VCaP (cell line): Measurements from ENCODE around the gene C16orf86.
A peak's percentile ranks its signal among the peaks of the same experiment; 100 is the strongest.
"Not testable (repeated sequence)": the region's sequence is repeated elsewhere in the genome, so short reads cannot be mapped to it uniquely, and the experiment has no call there.

Experiments
- H3K27ac ChIP-seq: fragments of 450-650 bp; 2 replicates; pipeline ENCODE4 v1.5.1; 2017
- TF ChIP-seq, protein P1 (sequence below): fragments of 450-650 bp; conservative IDR thresholded peaks from 2 replicates; pipeline ENCODE4 v1.5.1; 2017; ENCODE audit warnings: mild to moderate bottlenecking, moderate library complexity

C16orf86 gene

DNA sequence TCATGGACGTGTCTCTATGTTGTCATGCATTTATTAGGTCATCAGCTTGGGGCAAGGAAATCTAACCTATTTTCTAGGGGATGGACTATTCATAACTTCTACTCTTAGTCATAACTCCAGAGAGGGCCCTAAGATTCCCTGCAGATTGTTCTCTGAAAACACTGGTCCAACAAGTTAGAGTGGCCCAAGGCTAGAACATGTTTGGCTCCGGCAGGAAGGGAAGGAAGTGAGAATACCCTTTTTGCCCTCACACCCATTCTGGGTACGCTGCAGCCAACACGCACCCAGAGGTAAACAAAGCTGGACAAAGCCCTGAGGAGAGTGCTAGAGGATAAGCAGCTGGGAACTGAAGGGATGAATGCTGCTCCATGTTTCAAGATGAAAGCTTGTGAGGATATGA lies 9.9 kb downstream of the C16orf86 start:
- H3K27ac ChIP-seq: peak overlapping the region; percentile 58
- TF ChIP-seq, protein P1, sequence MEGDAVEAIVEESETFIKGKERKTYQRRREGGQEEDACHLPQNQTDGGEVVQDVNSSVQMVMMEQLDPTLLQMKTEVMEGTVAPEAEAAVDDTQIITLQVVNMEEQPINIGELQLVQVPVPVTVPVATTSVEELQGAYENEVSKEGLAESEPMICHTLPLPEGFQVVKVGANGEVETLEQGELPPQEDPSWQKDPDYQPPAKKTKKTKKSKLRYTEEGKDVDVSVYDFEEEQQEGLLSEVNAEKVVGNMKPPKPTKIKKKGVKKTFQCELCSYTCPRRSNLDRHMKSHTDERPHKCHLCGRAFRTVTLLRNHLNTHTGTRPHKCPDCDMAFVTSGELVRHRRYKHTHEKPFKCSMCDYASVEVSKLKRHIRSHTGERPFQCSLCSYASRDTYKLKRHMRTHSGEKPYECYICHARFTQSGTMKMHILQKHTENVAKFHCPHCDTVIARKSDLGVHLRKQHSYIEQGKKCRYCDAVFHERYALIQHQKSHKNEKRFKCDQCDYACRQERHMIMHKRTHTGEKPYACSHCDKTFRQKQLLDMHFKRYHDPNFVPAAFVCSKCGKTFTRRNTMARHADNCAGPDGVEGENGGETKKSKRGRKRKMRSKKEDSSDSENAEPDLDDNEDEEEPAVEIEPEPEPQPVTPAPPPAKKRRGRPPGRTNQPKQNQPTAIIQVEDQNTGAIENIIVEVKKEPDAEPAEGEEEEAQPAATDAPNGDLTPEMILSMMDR: peak; percentile 20; the same call in 1 of the 2 replicates

DNA sequence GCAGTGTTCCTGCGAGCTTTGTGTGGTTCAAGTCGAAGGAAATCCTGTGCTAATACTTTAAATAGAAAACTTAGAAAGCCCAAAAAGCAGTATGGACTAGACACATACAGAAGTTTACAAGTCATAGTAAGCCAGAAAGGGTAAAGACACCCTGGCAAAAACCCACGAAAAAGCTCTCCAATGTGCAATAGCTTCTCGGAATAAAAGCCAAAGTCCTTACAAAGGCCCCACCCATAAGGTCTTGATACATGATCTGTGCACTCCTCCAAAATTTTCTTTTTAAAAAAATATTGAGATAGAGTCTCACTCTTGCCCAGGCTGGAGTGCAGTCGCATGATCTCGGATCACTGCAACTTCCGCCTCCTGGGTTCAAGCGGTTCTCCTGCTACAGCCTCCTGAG lies 10.3 kb downstream of the C16orf86 start:
- peak overlapping the region; percentile 58 for H3K27ac ChIP-seq
- TF ChIP-seq, protein P1: no peak

DNA sequence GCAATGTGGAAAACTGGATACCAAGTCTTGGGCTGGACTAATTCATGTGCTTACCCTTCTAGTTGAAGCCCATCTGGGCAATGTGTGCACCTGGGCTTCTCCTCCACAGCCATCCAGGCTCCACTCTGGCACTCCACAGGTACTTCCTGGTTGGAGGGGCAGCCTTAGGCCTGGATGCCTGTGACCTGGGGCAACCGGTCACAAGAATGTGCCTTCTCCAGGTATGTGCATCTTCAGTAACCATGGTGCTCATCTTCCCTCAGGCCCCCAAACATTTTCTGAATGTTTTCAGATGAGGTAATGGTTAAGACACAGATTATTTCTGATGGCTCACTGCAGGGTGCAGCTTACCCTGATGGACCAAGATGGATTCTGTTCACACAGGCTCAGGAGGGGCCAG lies 11.1 kb downstream of the C16orf86 start:
- TF ChIP-seq, protein P1: no peak

DNA sequence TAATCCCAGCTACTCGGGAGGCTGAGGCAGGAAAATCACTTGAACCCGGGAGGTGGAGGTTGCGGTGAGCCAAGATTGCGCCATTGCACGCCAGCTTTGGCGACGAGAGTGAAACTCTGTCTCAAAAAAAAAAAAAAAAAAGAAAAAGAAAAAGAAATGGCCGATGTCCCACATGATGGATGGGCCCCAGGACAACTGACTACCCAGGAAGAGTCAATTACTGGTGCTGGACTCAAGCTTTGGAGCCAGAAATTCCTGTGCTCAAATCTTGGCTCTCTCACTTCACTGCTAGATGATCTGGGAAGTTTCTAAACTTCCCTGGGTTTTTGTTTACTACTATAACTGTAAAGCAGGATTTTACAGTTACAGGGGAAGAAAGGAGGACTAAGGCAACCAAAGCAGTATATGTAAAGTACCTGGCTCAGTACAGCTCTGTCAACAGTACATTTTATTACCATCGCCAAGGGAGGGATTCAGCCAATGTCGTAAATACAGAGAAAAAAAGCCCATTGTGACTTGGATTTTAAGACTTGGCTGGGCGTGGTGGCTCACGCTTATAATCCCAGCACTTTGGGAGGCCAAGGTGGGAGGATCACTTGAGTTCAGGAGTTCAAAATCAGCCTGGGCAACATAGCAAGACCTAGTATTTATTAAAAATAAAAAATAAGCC lies 11.9 kb downstream of the C16orf86 start:
- peak overlapping the region; percentile 58 for H3K27ac ChIP-seq
- TF ChIP-seq, protein P1: no peak

More for the DNA sequence above, 11.1 kb downstream of the C16orf86 start:
- H3K27ac ChIP-seq: peak overlapping the region; percentile 58

DNA sequence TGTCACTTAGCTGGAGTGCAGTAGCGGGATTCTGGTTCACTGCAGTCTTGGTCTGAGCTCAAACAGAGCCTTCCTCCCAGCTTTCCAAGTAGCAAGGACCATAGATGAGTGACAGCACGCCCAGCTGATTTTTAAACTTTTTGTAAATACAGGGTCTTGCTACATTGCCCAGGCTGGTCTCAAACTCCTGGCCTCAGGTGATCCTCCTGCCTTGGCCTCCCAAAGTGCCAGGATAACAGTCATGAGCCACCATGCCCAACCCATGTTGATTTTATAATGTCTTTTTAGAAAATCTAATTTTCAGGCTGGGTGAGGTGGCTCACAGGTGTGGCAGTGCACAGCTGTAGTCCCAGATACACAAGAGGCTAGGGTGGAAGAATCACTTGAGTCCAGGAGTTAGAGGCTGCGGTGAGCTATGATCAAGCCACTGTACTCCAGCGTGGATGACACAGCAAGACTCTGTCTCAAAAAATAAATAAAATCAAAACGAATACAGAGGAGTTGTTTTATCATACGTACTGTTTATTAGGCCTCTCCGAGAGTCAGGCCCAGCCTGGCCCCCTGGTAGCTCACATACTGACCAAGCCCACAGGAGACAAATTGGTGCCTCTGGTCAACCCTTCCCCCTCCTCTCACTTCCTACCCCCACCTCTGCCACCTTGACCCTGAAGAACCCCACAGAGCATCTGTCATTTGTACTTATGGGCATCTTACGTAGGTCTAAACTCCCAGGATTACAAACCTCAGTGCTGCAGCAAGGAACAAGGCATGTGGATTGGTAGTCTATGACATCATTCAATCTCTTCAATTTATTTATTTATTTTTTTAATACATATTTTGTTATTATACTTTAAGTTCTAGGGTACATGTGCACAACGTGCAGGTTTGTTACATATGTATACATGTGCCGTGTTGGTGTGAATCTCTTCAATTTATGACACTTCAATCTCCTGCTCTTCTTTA lies 13.6 kb downstream of the C16orf86 start:
- H3K27ac ChIP-seq: no peak overlapping the region
- TF ChIP-seq, protein P1: no peak

DNA sequence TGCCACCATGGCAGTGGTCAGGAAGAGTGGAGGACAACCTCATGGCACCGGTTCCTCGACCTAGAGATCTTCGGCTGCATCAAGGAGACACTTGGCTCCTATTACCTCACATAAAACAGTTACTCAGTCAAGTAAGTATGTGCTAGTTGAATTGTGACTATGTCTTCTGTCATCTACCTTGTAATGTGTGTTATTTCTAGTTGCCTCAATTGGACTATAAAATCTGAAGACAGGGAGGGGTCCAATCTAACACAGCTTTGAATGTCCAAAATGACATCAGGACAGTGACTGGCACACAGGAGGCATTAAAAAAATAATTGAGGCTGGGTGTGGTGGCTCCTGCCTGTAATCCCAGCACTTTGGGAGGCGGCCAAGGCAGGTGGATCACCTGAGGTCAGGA lies 17.2 kb downstream of the C16orf86 start:
- H3K27ac ChIP-seq: no peak overlapping the region
- TF ChIP-seq, protein P1: no peak

DNA sequence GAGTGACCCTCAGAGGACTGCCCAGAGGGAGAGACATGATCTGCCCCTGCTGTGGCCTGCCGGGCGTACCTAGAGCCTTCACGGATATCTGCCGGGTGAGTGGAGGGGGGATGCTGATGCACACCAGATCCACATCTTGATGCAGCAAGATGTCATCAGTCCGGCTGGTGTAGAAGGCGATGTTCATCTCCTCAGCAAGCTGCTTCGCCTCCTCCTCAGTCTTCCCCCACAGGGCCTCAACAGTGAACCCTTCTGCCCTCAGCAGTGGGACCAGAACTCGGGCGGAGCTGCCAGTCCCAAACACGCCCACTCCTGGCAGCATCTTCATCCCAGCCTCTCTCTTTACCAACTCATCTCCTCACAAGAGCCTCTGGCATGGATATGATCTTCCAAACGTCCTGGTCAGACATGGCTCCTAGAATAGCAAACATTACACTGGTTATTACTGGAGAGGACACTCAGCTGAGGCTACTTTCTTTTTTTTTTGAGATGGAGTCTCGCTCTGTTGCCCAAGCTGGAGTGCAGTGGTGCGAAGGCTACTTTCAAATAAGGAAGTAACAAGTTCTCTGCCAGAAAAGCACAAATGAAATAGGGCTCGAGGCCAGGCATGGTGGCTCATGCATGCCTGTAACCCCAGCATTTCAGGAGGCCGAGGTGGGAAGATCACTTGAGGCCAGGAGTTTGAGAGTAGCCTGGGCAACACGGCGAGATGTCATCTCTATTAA lies 18.9 kb downstream of the C16orf86 start:
- TF ChIP-seq, protein P1: no peak
- no peak overlapping the region for H3K27ac ChIP-seq

DNA sequence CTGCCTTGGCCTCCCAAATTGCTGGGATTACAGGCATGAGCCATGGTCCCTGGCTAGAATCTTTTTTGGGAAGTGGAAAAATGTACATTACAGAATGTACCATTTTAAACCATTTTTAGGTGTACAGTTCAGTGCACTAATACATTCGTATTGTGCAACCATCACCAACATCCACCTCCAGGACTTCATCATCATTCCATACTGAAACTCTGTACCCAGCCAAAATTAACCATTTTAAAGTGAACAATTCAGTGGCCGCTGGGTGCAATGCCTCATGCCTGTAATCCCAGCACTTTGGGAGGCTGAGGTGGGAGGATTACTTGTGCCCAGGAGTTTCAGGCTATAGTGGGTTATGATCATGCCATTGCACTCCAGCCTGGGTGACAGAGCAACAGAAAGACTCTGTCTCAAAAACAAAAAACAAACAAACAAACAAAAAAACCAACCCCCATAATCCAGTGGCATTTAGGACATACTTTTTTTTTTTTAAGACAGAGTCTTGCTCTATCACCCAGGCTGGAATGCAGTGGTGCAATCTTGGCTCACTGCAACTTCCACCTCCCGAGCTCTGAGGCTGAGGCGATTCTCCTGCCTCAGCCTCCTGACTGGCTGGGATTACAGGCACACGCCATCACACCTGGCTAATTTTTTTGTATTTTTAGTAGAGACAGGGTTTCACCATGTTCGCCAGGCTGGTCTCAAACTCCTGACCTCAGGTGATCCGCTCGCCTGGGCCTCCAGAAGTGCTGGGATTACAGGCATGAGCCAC lies 27.1 kb downstream of the C16orf86 start:
- H3K27ac ChIP-seq: not testable (repeated sequence)
